ENCODE data around the gene MYCT1.

The MYCT1 gene

DNA sequence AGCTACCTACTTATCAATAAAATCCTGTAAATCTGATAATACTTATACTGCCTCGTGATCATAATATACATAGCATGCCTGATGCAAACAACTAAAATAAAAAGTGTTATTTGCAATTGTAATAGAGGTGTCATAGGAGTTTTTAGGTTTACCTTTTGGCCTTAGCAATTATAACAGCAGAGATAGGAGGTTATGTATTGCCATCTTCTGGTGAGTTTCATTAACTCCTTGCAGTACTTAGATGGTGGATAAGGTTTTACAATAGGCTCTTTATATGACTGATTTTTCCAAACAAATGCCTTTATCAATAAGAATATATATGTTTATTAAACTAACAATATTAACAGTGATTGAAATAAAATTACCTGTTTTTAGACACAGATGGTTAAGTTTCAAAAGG is 27.8 kb upstream of the MYCT1 start:
- TF ChIP-seq RAD21 (IDR thresholded peaks at IDR 0.05; ENCODE audit: low read depth): peak; percentile 53
- TF ChIP-seq, protein P1, sequence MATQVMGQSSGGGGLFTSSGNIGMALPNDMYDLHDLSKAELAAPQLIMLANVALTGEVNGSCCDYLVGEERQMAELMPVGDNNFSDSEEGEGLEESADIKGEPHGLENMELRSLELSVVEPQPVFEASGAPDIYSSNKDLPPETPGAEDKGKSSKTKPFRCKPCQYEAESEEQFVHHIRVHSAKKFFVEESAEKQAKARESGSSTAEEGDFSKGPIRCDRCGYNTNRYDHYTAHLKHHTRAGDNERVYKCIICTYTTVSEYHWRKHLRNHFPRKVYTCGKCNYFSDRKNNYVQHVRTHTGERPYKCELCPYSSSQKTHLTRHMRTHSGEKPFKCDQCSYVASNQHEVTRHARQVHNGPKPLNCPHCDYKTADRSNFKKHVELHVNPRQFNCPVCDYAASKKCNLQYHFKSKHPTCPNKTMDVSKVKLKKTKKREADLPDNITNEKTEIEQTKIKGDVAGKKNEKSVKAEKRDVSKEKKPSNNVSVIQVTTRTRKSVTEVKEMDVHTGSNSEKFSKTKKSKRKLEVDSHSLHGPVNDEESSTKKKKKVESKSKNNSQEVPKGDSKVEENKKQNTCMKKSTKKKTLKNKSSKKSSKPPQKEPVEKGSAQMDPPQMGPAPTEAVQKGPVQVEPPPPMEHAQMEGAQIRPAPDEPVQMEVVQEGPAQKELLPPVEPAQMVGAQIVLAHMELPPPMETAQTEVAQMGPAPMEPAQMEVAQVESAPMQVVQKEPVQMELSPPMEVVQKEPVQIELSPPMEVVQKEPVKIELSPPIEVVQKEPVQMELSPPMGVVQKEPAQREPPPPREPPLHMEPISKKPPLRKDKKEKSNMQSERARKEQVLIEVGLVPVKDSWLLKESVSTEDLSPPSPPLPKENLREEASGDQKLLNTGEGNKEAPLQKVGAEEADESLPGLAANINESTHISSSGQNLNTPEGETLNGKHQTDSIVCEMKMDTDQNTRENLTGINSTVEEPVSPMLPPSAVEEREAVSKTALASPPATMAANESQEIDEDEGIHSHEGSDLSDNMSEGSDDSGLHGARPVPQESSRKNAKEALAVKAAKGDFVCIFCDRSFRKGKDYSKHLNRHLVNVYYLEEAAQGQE (IDR thresholded peaks at IDR 0.05; ENCODE audit: low read depth): no peak

DNA sequence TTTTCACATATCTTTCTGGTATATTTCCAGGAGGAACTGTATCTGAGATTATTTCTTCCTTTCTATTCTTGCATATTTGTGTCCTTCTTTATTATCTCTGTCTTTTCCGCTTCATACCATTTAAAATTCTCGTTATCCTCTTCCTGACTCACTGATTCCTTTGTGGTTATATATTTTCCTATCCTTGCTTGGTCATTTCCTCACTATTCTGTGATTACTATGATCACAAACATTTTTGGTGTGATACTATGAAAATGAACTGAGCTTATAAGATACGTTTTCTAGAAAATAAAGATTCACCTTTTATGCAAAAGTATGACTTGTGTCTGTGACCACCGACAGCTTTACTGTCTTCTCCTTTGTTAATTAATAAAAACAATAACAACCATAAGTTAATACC is 26.5 kb upstream of the MYCT1 start:
- TF ChIP-seq, protein P1 (IDR thresholded peaks at IDR 0.05; ENCODE audit: low read depth): no peak
- TF ChIP-seq CREB1 (IDR thresholded peaks at IDR 0.05; ENCODE audit: low read depth) (no peak), TEAD4 (IDR thresholded peaks at IDR 0.05) (no peak), YY1 (IDR thresholded peaks at IDR 0.05; ENCODE audit: low read depth) (no peak), ZBTB7A (IDR thresholded peaks at IDR 0.05; ENCODE audit: low read depth) (no peak), RAD21 (IDR thresholded peaks at IDR 0.05; ENCODE audit: low read depth) (no peak), FOXM1 (IDR thresholded peaks at IDR 0.05; ENCODE audit: borderline replicate concordance, low read depth) (no peak), EP300 (IDR thresholded peaks at IDR 0.05; ENCODE audit: borderline replicate concordance) (no peak), NFIC (IDR thresholded peaks at IDR 0.05) (no peak), EGR1 (IDR thresholded peaks at IDR 0.05) (no peak), TAF1 (IDR thresholded peaks at IDR 0.05; ENCODE audit: low read depth) (no peak), CEBPB (IDR thresholded peaks at IDR 0.05) (no peak), TCF12 (IDR thresholded peaks at IDR 0.05; ENCODE audit: low read depth) (no peak)
- TF ChIP-seq, protein P2, sequence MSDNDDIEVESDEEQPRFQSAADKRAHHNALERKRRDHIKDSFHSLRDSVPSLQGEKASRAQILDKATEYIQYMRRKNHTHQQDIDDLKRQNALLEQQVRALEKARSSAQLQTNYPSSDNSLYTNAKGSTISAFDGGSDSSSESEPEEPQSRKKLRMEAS (IDR thresholded peaks at IDR 0.05): no peak
- TF ChIP-seq, protein P3, sequence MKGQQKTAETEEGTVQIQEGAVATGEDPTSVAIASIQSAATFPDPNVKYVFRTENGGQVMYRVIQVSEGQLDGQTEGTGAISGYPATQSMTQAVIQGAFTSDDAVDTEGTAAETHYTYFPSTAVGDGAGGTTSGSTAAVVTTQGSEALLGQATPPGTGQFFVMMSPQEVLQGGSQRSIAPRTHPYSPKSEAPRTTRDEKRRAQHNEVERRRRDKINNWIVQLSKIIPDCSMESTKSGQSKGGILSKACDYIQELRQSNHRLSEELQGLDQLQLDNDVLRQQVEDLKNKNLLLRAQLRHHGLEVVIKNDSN (IDR thresholded peaks at IDR 0.05): no peak

DNA sequence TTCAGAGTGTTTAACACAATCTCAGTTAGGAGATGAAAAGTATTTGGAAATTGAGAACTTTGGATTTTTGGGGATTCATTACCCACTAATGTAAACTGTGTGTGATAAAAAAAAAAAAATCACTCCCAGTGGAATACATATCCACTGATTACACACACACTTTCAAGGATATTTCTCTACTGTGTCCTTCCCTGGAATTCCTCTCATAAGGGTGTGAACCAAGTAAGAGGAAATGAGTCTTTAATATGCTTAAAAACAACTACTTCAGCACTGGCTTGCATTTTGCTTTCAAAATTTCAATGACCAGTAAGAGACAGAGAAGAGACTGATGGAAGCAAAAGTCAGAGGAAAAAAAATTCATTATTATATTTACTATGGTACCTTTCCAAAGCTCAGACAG is 24.5 kb upstream of the MYCT1 start:
- TF ChIP-seq CEBPB (IDR thresholded peaks at IDR 0.05): no peak
- TF ChIP-seq RAD21 (IDR thresholded peaks at IDR 0.05; ENCODE audit: low read depth): no peak
- TF ChIP-seq FOXM1 (IDR thresholded peaks at IDR 0.05; ENCODE audit: borderline replicate concordance, low read depth): no peak
- no peak for TF ChIP-seq CREB1 (IDR thresholded peaks at IDR 0.05; ENCODE audit: low read depth)
- TF ChIP-seq, protein P1 (IDR thresholded peaks at IDR 0.05; ENCODE audit: low read depth): no peak
- no peak for TF ChIP-seq EP300 (IDR thresholded peaks at IDR 0.05; ENCODE audit: borderline replicate concordance)
- no peak for TF ChIP-seq TCF12 (IDR thresholded peaks at IDR 0.05; ENCODE audit: low read depth)
- no peak for TF ChIP-seq TEAD4 (IDR thresholded peaks at IDR 0.05)
- TF ChIP-seq ZBTB7A (IDR thresholded peaks at IDR 0.05; ENCODE audit: low read depth): no peak
- no peak for TF ChIP-seq NFIC (IDR thresholded peaks at IDR 0.05)

DNA sequence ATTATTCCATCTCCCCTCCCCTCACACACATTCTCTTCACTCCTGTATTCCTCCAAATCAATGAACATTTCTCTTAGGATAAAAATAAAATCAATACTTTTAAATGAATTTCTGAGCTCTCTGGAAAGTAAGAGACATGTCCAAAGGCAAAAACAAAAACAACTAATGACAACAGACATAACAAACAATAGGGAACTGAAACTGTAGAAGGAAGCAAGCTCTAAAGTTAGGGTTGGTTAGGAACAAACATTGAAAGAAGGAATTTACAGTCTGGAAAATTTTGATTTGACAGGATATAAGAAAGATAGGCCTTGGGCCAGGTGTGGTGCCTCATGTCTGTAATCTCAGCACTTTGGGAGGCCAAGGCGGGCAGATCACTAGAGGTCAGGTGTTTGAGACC is 17.5 kb upstream of the MYCT1 start:
- TF ChIP-seq, protein P1 (IDR thresholded peaks at IDR 0.05; ENCODE audit: low read depth): no peak
- TF ChIP-seq EP300 (IDR thresholded peaks at IDR 0.05; ENCODE audit: borderline replicate concordance) (no peak), TCF12 (IDR thresholded peaks at IDR 0.05; ENCODE audit: low read depth) (no peak), EGR1 (IDR thresholded peaks at IDR 0.05) (no peak), YY1 (IDR thresholded peaks at IDR 0.05; ENCODE audit: low read depth) (no peak), ZBTB7A (IDR thresholded peaks at IDR 0.05; ENCODE audit: low read depth) (no peak), FOXM1 (IDR thresholded peaks at IDR 0.05; ENCODE audit: borderline replicate concordance, low read depth) (no peak), CEBPB (IDR thresholded peaks at IDR 0.05) (no peak)
- TF ChIP-seq, protein P2 (IDR thresholded peaks at IDR 0.05): no peak
- TF ChIP-seq, protein P3 (IDR thresholded peaks at IDR 0.05): no peak

All from Ishikawa (cell line).